ENCODE measurements around the gene PRKAR1B. TPM values are rescaled to one million over a fixed set of nuclear protein-coding genes. Genes with fewer than 3 reads are reported as not detected.

The PRKAR1B gene
- total RNA-seq, 1 experiment from 2014 or later, result 14.1 TPM

DNA sequence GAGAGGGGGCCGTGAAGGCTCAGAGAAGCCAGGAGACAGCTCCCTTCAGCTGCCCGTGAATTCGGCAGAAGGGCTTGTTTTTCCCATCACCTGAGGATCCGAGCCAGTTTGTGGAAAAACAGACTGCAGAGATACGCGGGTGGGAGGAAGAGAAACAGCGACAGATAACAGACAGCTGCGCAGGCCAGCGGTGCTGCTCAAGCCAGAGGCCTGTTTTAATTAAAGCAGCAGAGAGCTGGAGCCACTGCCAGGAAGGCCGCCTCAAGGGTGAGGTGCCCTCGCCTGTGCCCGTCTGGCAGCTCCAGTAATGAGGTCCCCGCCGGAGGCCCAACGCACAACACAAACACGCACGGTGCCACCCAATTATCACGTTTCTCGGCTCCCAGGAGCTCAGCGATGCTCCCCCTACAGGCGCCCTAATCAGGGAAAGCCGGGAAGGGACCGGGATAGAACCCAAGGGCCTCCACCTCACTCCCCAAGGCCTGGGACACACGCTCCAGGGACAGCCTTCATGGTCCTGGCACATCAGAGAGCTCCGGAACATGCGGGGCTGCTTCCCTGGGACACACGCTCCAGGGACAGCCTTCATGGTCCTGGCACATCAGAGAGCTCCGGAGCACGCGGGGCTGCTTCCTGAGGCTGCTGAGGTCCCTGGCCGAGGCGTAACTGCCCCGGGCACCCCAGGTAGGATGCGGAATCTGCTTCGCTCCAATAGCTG lies 61.2 kb downstream of the PRKAR1B start:
- TF ChIP-seq SP1 (IDR thresholded peaks at IDR 0.05; ENCODE audit: low read depth) (no peak), CBX3 (IDR thresholded peaks at IDR 0.05; ENCODE audit: low read depth) (no peak), YY1 (IDR thresholded peaks at IDR 0.05; ENCODE audit: extremely low read depth, insufficient replicate concordance, low read depth, low read length) (no peak), EZH2 (IDR thresholded peaks at IDR 0.05) (no peak), FOSL1 (IDR thresholded peaks at IDR 0.05; ENCODE audit: low read depth) (no peak), ATF3 (IDR thresholded peaks at IDR 0.05) (no peak), TCF7L2 (IDR thresholded peaks at IDR 0.05; ENCODE audit: borderline replicate concordance, extremely low read depth, insufficient read depth, insufficient read length) (no peak), RAD21 (IDR thresholded peaks at IDR 0.05; ENCODE audit: low read depth) (no peak), POLR2A (IDR thresholded peaks at IDR 0.05; ENCODE audit: borderline replicate concordance, extremely low read depth, insufficient read depth, insufficient read length) (no peak)
- TF ChIP-seq, protein P1, sequence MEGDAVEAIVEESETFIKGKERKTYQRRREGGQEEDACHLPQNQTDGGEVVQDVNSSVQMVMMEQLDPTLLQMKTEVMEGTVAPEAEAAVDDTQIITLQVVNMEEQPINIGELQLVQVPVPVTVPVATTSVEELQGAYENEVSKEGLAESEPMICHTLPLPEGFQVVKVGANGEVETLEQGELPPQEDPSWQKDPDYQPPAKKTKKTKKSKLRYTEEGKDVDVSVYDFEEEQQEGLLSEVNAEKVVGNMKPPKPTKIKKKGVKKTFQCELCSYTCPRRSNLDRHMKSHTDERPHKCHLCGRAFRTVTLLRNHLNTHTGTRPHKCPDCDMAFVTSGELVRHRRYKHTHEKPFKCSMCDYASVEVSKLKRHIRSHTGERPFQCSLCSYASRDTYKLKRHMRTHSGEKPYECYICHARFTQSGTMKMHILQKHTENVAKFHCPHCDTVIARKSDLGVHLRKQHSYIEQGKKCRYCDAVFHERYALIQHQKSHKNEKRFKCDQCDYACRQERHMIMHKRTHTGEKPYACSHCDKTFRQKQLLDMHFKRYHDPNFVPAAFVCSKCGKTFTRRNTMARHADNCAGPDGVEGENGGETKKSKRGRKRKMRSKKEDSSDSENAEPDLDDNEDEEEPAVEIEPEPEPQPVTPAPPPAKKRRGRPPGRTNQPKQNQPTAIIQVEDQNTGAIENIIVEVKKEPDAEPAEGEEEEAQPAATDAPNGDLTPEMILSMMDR (IDR thresholded peaks at IDR 0.05 in 2 of 3, conservative IDR thresholded peaks at IDR 0.05 in 1 of 3; ENCODE audit: borderline replicate concordance in 1 of 3, insufficient read depth in 1 of 3, low read depth in 2 of 3, low read length in 2 of 3), result no peak
- Histone ChIP-seq H3K79me2 (ENCODE audit: insufficient read depth, low read length) (no peaks in the 10 kb centered on the region), H3K27ac (ENCODE audit: low read depth, low read length) (no peak overlapping the region), H3K27me3 (ENCODE audit: insufficient read depth, low read length) (no peaks in the 10 kb centered on the region), H3K9ac (ENCODE audit: low read length) (no peak overlapping the region), H4K20me1 (ENCODE audit: insufficient read depth) (no peaks in the 10 kb centered on the region), H3K9me2 (ENCODE audit: insufficient read depth) (no peaks in the 10 kb centered on the region), H3K4me1 (ENCODE audit: control insufficient read depth in 1 of 2, insufficient read depth in 2 of 2, low read length in 2 of 2) (no peaks in the 10 kb centered on the region), H3K4me2 (ENCODE audit: low read length) (no peak overlapping the region), H3K36me3 (ENCODE audit: control insufficient read depth in 1 of 2, insufficient read depth in 2 of 2, low read length in 2 of 2) (no peaks in the 10 kb centered on the region), H2AFZ (ENCODE audit: low read depth, low read length, poor library complexity, severe bottlenecking) (no peak overlapping the region), H3K4me3 (replicated peaks in 1 of 2; ENCODE audit: low read depth in 1 of 2, low read length in 2 of 2) (no peak overlapping the region), H3K9me3 (ENCODE audit: control insufficient read depth in 1 of 2, insufficient read depth in 1 of 2, low read depth in 1 of 2, low read length in 2 of 2) (no peaks in the 10 kb centered on the region)
- no TSS peak for BruUV-seq (replicated peaks)
- CTCF ChIA-PET, result no interaction called here
- ATAC-seq (0 out of 2 replicates have a peak, but pooled peaks have one; percentile 46), DNase-seq (ENCODE audit: low read depth, low spot score) (no peak)
- RAD21 ChIA-PET (ENCODE audit: low non-redundant PET in 1 of 2, low total read pairs in 2 of 2, uncharacterized antibody in 2 of 2, unreplicated experiment in 2 of 2), result no interaction called here
- intact Hi-C loops (cut with micrococcal nuclease), result no loop called here
- POLR2A ChIA-PET, result no interaction called here

Data from HCT116 (cell line).